Measurements from ENCODE around the gene PPP1R3A. TPM values are rescaled to one million over a fixed set of nuclear protein-coding genes. Genes with fewer than 3 reads are reported as not detected.
"Not testable (repeated sequence)": the region's sequence is repeated elsewhere in the genome, so short reads cannot be mapped to it uniquely, and the experiment has no call there.

PPP1R3A gene
- total RNA-seq, 1 experiment from 2014 or later = not detected

DNA sequence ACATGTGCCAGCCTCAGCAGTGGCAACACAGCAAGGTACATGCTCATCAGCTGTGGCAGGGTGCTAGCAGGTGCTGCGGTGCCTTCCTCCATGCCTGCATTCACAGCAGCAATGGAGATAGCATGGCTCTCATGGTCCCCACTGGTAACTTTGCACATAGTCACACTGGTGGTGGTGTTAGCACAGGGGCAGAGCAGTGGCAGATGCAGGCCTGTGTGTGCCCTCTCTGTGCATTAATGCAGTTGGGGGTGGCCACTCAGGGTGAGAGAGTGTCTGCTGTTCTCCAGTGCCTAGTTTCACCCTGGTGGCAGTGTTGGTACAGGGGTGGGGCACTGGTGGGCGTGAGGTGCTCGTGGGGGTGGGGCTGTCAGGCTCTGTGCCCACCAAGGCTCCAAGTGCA, 17.7 kb upstream of the PPP1R3A start:
- Histone ChIP-seq H2AFZ (ENCODE audit: low read depth, low read length, poor library complexity, severe bottlenecking) (no peak overlapping the region), H3K4me3 (replicated peaks in 1 of 2; ENCODE audit: low read depth in 1 of 2, low read length in 2 of 2) (no peak overlapping the region), H3K27me3 (ENCODE audit: insufficient read depth, low read length) (no peaks in the 10 kb centered on the region), H4K20me1 (ENCODE audit: insufficient read depth) (no peaks in the 10 kb centered on the region), H3K9me2 (ENCODE audit: insufficient read depth) (no peaks in the 10 kb centered on the region), H3K27ac (ENCODE audit: low read depth, low read length) (no peak overlapping the region), H3K4me2 (ENCODE audit: low read length) (no peak overlapping the region), H3K4me1 (ENCODE audit: control insufficient read depth in 1 of 2, insufficient read depth in 2 of 2, low read length in 2 of 2) (0 out of 4 replicates have a peak, but pooled peaks cover 0 to 5% of the 10 kb centered on the region in 2 experiments), H3K9ac (ENCODE audit: low read length) (no peak overlapping the region), H3K9me3 (ENCODE audit: control insufficient read depth in 1 of 2, insufficient read depth in 1 of 2, low read depth in 1 of 2, low read length in 2 of 2) (no peaks in the 10 kb centered on the region), H3K79me2 (ENCODE audit: insufficient read depth, low read length) (no peaks in the 10 kb centered on the region), H3K36me3 (ENCODE audit: control insufficient read depth in 1 of 2, insufficient read depth in 2 of 2, low read length in 2 of 2) (no peaks in the 10 kb centered on the region)
- POLR2A ChIA-PET = no interaction called here
- ATAC-seq = no peak
- TF ChIP-seq ELF1 (IDR thresholded peaks at IDR 0.05; ENCODE audit: borderline replicate concordance, low read depth) = no peak
- TF ChIP-seq, protein P1, sequence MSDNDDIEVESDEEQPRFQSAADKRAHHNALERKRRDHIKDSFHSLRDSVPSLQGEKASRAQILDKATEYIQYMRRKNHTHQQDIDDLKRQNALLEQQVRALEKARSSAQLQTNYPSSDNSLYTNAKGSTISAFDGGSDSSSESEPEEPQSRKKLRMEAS (IDR thresholded peaks at IDR 0.05) = no peak
- TF ChIP-seq ZFX (IDR thresholded peaks at IDR 0.05) = no peak
- no peak for TF ChIP-seq POLR2A (IDR thresholded peaks at IDR 0.05; ENCODE audit: borderline replicate concordance, extremely low read depth, insufficient read depth, insufficient read length)
- no peak for TF ChIP-seq RAD21 (IDR thresholded peaks at IDR 0.05; ENCODE audit: low read depth)
- no peak for TF ChIP-seq SRF (IDR thresholded peaks at IDR 0.05; ENCODE audit: low read depth)
- no peak for TF ChIP-seq TCF7L2 (IDR thresholded peaks at IDR 0.05; ENCODE audit: borderline replicate concordance, extremely low read depth, insufficient read depth, insufficient read length)
- CTCF ChIA-PET = interaction anchor here (2.0 kb wide), 1 partner anchor 13 kb away, joined by 4 read pairs; no protein-coding TSS in a partner anchor
- intact Hi-C loops (cut with micrococcal nuclease) = no loop called here
- no TSS peak for BruUV-seq (replicated peaks)
- DNase-seq (ENCODE audit: low read depth, low spot score) = no peak
- RAD21 ChIA-PET (ENCODE audit: low non-redundant PET in 1 of 2, low total read pairs in 2 of 2, uncharacterized antibody in 2 of 2, unreplicated experiment in 2 of 2) = no interaction called here

DNA sequence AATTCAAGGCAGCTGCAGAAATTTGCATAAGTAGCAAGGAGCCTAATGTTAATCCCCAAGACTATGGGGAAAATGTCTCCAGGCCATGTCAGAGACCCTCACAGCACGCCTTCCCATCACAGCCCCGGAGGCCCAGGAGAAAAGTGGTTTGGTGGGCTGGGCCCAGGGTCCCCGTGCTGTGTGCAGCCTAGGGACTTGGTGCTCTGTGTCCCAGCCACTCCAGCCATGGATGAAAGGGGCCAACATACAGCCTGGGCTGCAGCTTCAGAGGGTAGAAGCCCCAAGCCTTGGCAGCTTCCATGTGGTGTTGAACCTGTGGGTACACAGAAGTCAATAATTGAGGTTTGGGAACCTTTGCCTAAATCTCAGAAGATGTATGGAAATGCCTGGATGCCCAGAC, 10.6 kb upstream of the PPP1R3A start:
- BruUV-seq (replicated peaks); POLR2A ChIA-PET; H3K4me3 ChIP-seq (replicated peaks in 1 of 2; ENCODE audit: low read depth in 1 of 2, low read length in 2 of 2): not testable (repeated sequence)

More for the DNA sequence above, 10.6 kb upstream of the PPP1R3A start:
- H3K79me2 ChIP-seq (ENCODE audit: insufficient read depth, low read length); H2AFZ ChIP-seq (ENCODE audit: low read depth, low read length, poor library complexity, severe bottlenecking); CTCF ChIA-PET; DNase-seq (ENCODE audit: low read depth, low spot score); intact Hi-C loops (cut with micrococcal nuclease); H3K9me2 ChIP-seq (ENCODE audit: insufficient read depth); H3K27ac ChIP-seq (ENCODE audit: low read depth, low read length); H3K4me1 ChIP-seq (ENCODE audit: control insufficient read depth in 1 of 2, insufficient read depth in 2 of 2, low read length in 2 of 2); H3K4me2 ChIP-seq (ENCODE audit: low read length); H3K36me3 ChIP-seq (ENCODE audit: control insufficient read depth in 1 of 2, insufficient read depth in 2 of 2, low read length in 2 of 2); RAD21 ChIA-PET (ENCODE audit: low non-redundant PET in 1 of 2, low total read pairs in 2 of 2, uncharacterized antibody in 2 of 2, unreplicated experiment in 2 of 2); H3K27me3 ChIP-seq (ENCODE audit: insufficient read depth, low read length); H3K9me3 ChIP-seq (ENCODE audit: control insufficient read depth in 1 of 2, insufficient read depth in 1 of 2, low read depth in 1 of 2, low read length in 2 of 2); ATAC-seq; H4K20me1 ChIP-seq (ENCODE audit: insufficient read depth); H3K9ac ChIP-seq (ENCODE audit: low read length): not testable (repeated sequence)
